Erythroblast (primary cell): ENCODE data around the gene ATXN7.

Experiments
- GATA1 ChIP-seq: IDR thresholded peaks from 2 replicates; pipeline ENCODE4 v1.6.1; 2011; ENCODE audit warnings: low read depth, mild to moderate bottlenecking, control low read depth, low read length, moderate library complexity
- POLR2A ChIP-seq: IDR thresholded peaks from 2 replicates; pipeline ENCODE4 v1.6.1; 2011; ENCODE audit warnings: mild to moderate bottlenecking, low read length

DNA sequence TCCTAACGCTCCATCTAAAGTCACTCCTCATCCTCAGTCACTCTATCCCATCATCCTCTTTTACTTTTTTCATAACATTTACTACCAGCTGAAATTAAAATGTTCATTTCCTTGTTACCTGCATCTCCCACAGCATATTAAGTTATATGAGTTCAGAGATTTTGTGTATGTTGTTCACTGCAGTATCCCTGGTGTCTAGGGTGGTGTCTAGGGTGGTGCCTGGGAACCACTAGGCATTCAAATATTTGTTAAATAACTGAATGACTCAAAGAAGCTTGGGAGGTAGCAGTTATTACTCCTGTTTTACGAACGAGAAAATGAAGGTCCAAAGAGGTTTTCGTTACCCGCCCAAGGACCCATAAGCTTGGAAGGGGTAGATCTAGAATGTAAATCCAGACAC, 46.4 kb upstream of the ATXN7 start:
- TF ChIP-seq POLR2A (no peak), GATA1 (no peak)
